CD4-positive, alpha-beta T cell treated with Interleukin-17A for 4 hours (primary cell): ENCODE data around the gene CFAP157.
A peak's percentile ranks its signal among the peaks of the same experiment; 100 is the strongest.

Source experiments
- DNase-seq: peaks from one replicate; pipeline ENCODE4 v3.0.0-alpha.2; 2020; ENCODE audit warnings: mixed read lengths

CFAP157 gene

GRCh38 chr9:127716412-127716811, 9.6 kb downstream of the CFAP157 start:
- DNase-seq = no peak

GRCh38 chr9:127717766-127718165, 11.0 kb downstream of the CFAP157 start:
- no peak for DNase-seq

GRCh38 chr9:127720031-127720864, 13.5 kb downstream of the CFAP157 start:
- peak; percentile 57 for DNase-seq

GRCh38 chr9:127720865-127721227, 14.1 kb downstream of the CFAP157 start:
- no peak for DNase-seq

- no peak for DNase-seq
Observed at GRCh38 chr9:127721391-127721821, 14.6 kb downstream of the CFAP157 start.

- DNase-seq = no peak
Observed at GRCh38 chr9:127722055-127722745, 15.4 kb downstream of the CFAP157 start.

- no peak for DNase-seq
Observed at GRCh38 chr9:127723013-127723412, 16.2 kb downstream of the CFAP157 start.

- no peak for DNase-seq
Observed at GRCh38 chr9:127723444-127723843, 16.7 kb downstream of the CFAP157 start.

GRCh38 chr9:127724012-127724411, 17.2 kb downstream of the CFAP157 start:
- DNase-seq = no peak

- no peak for DNase-seq
Observed at GRCh38 chr9:127726871-127727270, 20.1 kb downstream of the CFAP157 start.

GRCh38 chr9:127728808-127729207, 22.0 kb downstream of the CFAP157 start:
- no peak for DNase-seq

GRCh38 chr9:127729522-127730256, 22.9 kb downstream of the CFAP157 start:
- DNase-seq = no peak

- no peak for DNase-seq
Observed at GRCh38 chr9:127730262-127730661, 23.5 kb downstream of the CFAP157 start.

- DNase-seq = no peak
Observed at GRCh38 chr9:127730799-127731410, 24.1 kb downstream of the CFAP157 start.

- DNase-seq = no peak
Observed at GRCh38 chr9:127731938-127732337, 25.1 kb downstream of the CFAP157 start.

- no peak for DNase-seq
Observed at GRCh38 chr9:127732444-127732843, 25.7 kb downstream of the CFAP157 start.

- no peak for DNase-seq
Observed at GRCh38 chr9:127733614-127734013, 26.8 kb downstream of the CFAP157 start.

- no peak for DNase-seq
Observed at GRCh38 chr9:127734247-127734746, 27.5 kb downstream of the CFAP157 start.

- peak; percentile 99 for DNase-seq
Observed at GRCh38 chr9:127734747-127735529, 28.1 kb downstream of the CFAP157 start, which contains the start of gene TOR2A. TOR2A (minus strand) TSS chr9:127735294; CDS start chr9:127735270, 24 bp downstream.

- DNase-seq = no peak
Observed at GRCh38 chr9:127735530-127736185, 28.9 kb downstream of the CFAP157 start.

- DNase-seq = no peak
Observed at GRCh38 chr9:127738666-127739065, 31.9 kb downstream of the CFAP157 start.
